Panc1 (cell line): ENCODE results near the gene MYO7B.

Experiments
- CTCF ChIP-seq: fragments of 450-650 bp; IDR thresholded peaks from 2 replicates; pipeline ENCODE4 v1.5.1; 2017; ENCODE audit warnings: mild to moderate bottlenecking
- POLR2AphosphoS5 ChIP-seq: IDR thresholded peaks from 2 replicates; pipeline ENCODE4 v1.6.1; 2012; ENCODE audit warnings: mild to moderate bottlenecking, low read depth, low read length, moderate library complexity
- SIN3A ChIP-seq: IDR thresholded peaks from 2 replicates; pipeline ENCODE4 v1.6.1; 2012; ENCODE audit warnings: low read depth, mild to moderate bottlenecking, low read length, moderate library complexity, borderline replicate concordance; ENCODE audit not compliant: insufficient read depth

- TF ChIP-seq POLR2AphosphoS5 (no peak), CTCF (no peak), SIN3A (no peak)
Measured at GRCh38 chr2:127621981-127622431, 86.5 kb downstream of the MYO7B start.
